Measurements from ENCODE around the gene VEGFD. TPM values are rescaled to one million over a fixed set of nuclear protein-coding genes. Genes with fewer than 3 reads are reported as not detected.

VEGFD gene
- total and polyA plus RNA-seq, 4 donors, result 6.1 to 31.5 (median 12.8) TPM

DNA sequence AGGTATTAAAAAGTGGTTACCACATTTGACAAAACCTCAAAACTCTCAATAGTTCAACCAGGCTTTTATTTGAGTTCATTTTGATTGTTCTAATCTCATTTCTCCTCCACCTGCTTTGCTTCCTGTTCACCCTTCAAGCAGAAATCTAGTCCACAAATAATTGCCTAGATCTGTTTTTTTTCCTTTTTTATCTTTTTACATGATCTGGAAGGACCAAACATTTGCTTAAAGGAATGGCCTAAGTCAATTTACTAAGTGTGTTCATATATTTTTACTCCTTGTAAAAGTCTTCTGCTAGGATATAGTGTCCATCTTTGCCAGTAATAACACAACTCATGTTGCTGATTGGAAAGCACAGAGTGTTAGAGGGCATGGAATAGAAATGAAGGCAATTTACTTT is 26.2 kb upstream of the VEGFD start:
- TF ChIP-seq, protein P1, sequence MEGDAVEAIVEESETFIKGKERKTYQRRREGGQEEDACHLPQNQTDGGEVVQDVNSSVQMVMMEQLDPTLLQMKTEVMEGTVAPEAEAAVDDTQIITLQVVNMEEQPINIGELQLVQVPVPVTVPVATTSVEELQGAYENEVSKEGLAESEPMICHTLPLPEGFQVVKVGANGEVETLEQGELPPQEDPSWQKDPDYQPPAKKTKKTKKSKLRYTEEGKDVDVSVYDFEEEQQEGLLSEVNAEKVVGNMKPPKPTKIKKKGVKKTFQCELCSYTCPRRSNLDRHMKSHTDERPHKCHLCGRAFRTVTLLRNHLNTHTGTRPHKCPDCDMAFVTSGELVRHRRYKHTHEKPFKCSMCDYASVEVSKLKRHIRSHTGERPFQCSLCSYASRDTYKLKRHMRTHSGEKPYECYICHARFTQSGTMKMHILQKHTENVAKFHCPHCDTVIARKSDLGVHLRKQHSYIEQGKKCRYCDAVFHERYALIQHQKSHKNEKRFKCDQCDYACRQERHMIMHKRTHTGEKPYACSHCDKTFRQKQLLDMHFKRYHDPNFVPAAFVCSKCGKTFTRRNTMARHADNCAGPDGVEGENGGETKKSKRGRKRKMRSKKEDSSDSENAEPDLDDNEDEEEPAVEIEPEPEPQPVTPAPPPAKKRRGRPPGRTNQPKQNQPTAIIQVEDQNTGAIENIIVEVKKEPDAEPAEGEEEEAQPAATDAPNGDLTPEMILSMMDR (IDR thresholded peaks at IDR 0.05; ENCODE audit: control extremely low read depth, extremely low read depth), result no peak
- Histone ChIP-seq H3K9me3 (ENCODE audit: control insufficient read depth in 4 of 4, insufficient read depth in 3 of 4, low read length in 3 of 4) (no peaks in the 10 kb centered on the region), H3K36me3 (ENCODE audit: control insufficient read depth in 4 of 4, insufficient read depth in 4 of 4, low read length in 4 of 4) (no peaks in the 10 kb centered on the region), H3K4me1 (ENCODE audit: control insufficient read depth in 5 of 5, insufficient read depth in 5 of 5, low read length in 5 of 5) (peaks cover 0 to 13% (median 0%) of the 10 kb centered on the region in 5 donors), H3K9ac (ENCODE audit: insufficient read depth in 1 of 2, low read length in 2 of 2) (no peak overlapping the region), H3K27me3 (ENCODE audit: control insufficient read depth in 3 of 3, insufficient read depth in 3 of 3, low read length in 2 of 3) (peaks cover 0 to 39% (median 17%) of the 10 kb centered on the region in 3 donors), H3K27ac (ENCODE audit: low read depth in 1 of 2, low read length in 1 of 2) (no peak overlapping the region), H3K4me3 (no peak overlapping the region)
- ATAC-seq (ENCODE audit: insufficient read depth, low FRiP score) (no peak), DNase-seq (no peak)

DNA sequence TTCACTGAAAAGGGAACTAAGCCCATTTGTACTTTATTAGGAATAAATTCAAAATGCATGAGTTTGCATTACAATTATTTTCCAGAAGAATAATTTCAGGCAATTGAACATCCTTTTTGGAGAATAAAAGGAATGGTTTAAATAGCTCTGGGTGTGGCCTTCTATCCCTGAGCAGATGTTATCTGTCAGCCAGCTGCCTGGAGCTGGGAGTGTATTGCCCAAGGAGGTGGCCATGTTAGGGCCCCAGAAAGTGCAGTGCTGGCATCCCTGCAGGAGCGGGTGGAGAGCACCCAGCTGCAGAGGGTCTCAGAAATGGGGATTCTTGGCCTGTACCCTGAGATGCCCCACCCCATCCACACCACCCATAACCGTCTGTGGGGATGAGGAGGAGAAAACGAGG is 21.6 kb upstream of the VEGFD start:
- no peak for ATAC-seq (ENCODE audit: insufficient read depth, low FRiP score)
- Histone ChIP-seq H3K4me3 (no peak overlapping the region), H3K4me1 (ENCODE audit: control insufficient read depth in 5 of 5, insufficient read depth in 5 of 5, low read length in 5 of 5) (peaks cover 0 to 25% (median 2%) of the 10 kb centered on the region in 5 donors), H3K36me3 (ENCODE audit: control insufficient read depth in 4 of 4, insufficient read depth in 4 of 4, low read length in 4 of 4) (no peaks in the 10 kb centered on the region), H3K9me3 (ENCODE audit: control insufficient read depth in 4 of 4, insufficient read depth in 3 of 4, low read length in 3 of 4) (no peaks in the 10 kb centered on the region), H3K9ac (ENCODE audit: insufficient read depth in 1 of 2, low read length in 2 of 2) (no peak overlapping the region), H3K27ac (ENCODE audit: low read depth in 1 of 2, low read length in 1 of 2) (no peak overlapping the region), H3K27me3 (ENCODE audit: control insufficient read depth in 3 of 3, insufficient read depth in 3 of 3, low read length in 2 of 3) (peaks cover 0 to 37% (median 13%) of the 10 kb centered on the region in 3 donors)
- DNase-seq, result peak; percentile 73 to 89 (median 86)
- TF ChIP-seq, protein P1 (IDR thresholded peaks at IDR 0.05; ENCODE audit: control extremely low read depth, extremely low read depth), result no peak
- 56 to 93% methylated on average over 3 of the region's 3 CpGs for WGBS, 2 donors

DNA sequence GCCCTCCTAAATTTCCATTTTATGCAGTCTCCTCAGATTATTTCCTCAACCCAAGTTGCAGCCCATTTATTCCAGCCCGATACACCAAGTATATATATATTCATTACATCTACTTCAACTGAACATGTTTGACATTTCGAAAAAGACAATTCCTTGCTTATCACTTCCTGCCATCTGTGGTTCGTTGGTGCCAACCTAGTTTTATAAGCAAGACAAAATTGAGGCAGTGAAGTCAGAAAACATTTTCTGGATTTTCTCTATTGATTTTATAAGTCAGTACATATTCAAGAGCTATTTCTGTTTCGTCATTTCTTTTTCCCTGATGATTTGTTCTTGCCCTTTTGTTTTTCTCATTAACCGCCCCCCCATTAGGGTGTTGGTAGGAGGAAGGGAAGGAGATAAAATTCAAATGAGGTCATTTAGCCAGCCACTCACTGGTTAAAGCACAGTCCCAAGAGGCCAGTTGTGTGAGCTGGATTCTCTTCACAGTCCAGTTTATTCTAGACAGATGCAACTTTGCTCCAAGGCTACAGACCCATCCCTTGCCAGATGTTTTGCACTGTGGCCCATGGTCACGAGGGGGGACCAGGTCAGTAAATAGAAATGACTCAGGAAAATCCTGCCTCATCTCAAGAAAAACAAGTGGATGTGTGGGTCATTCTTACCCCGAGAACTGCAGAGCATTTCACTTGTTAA is 20.3 kb upstream of the VEGFD start:
- H3K4me1 ChIP-seq (ENCODE audit: control insufficient read depth in 5 of 5, insufficient read depth in 5 of 5, low read length in 5 of 5), result peaks cover 0 to 25% (median 2%) of the 10 kb centered on the region in 5 donors
- TF ChIP-seq, protein P1 (IDR thresholded peaks at IDR 0.05; ENCODE audit: control extremely low read depth, extremely low read depth), result no peak
- no peak overlapping the region for H3K27ac ChIP-seq (ENCODE audit: low read depth in 1 of 2, low read length in 1 of 2)
- no peaks in the 10 kb centered on the region for H3K36me3 ChIP-seq (ENCODE audit: control insufficient read depth in 4 of 4, insufficient read depth in 4 of 4, low read length in 4 of 4)
- no peaks in the 10 kb centered on the region for H3K9me3 ChIP-seq (ENCODE audit: control insufficient read depth in 4 of 4, insufficient read depth in 3 of 4, low read length in 3 of 4)
- DNase-seq (peak in 2 of 3 donors; percentile 38 to 46), ATAC-seq (ENCODE audit: insufficient read depth, low FRiP score) (no peak)
- peaks cover 0 to 41% (median 21%) of the 10 kb centered on the region in 3 donors for H3K27me3 ChIP-seq (ENCODE audit: control insufficient read depth in 3 of 3, insufficient read depth in 3 of 3, low read length in 2 of 3)
- H3K9ac ChIP-seq (ENCODE audit: insufficient read depth in 1 of 2, low read length in 2 of 2), result no peak overlapping the region
- 20 to 44% methylated on average over 7 of the region's 7 CpGs for WGBS, 2 donors
- no peak overlapping the region for H3K4me3 ChIP-seq

All from lung (tissue), 12 donors.